ENCODE results near the gene MSMO1. TPM values are rescaled to one million over a fixed set of nuclear protein-coding genes. Genes with fewer than 3 reads are reported as not detected.

The MSMO1 gene
- total and polyA plus RNA-seq, 10 of the 15 experiments (the other 5 are each of a cell fraction or from before 2014, with no cell fraction given), result 63.6 to 168 (median 105) TPM

GRCh38 chr4:165384598-165384997 is 57.1 kb downstream of the MSMO1 start:
- DNase-seq (ENCODE audit: low read depth, low spot score), result no peak
- no peak for ATAC-seq
- ChIA-PET CTCF (interaction anchor here (0.8 to 1.7 kb wide), 5 partner anchors 9 to 655 kb away, joined by 3 to 4 read pairs (median 3); no protein-coding TSS in a partner anchor), RAD21 (ENCODE audit: unreplicated experiment) (interaction anchor here (1.2 kb wide), 1 partner anchor 9 kb away, joined by 4 read pairs; no protein-coding TSS in a partner anchor), SMC1A (ENCODE audit: uncharacterized antibody, unreplicated experiment) (no interaction called here), POLR2A (interaction anchor here (0.6 kb wide), 1 partner anchor 144 kb away, joined by 4 read pairs; no protein-coding TSS in a partner anchor)
- no peak for FAIRE-seq
- TF ChIP-seq ZNF592 (IDR thresholded peaks at IDR 0.05) (no peak), POLR2AphosphoS2 (IDR thresholded peaks at IDR 0.05; ENCODE audit: low read depth, low read length) (no peak), POLR2AphosphoS5 (IDR thresholded peaks at IDR 0.05; ENCODE audit: low read length) (no peak), ZNF687 (IDR thresholded peaks at IDR 0.05) (no peak)
- 0% methylated on average over 1 of the region's 1 CpG for WGBS (ENCODE audit: insufficient coverage, insufficient replicate concordance, low lambda C conversion rate, missing lambda C conversion rate)
- Histone ChIP-seq H3K9me3 (replicated peaks; ENCODE audit: control insufficient read depth, insufficient read depth, low read length) (no peaks in the 10 kb centered on the region), H4K20me1 (ENCODE audit: control insufficient read depth, insufficient read depth) (no peaks in the 10 kb centered on the region), H3K4me1 (ENCODE audit: control insufficient read depth, insufficient read depth, low read length) (no peaks in the 10 kb centered on the region), H3K27me3 (replicated peaks in 1 of 2; ENCODE audit: control insufficient read depth in 2 of 2, insufficient read depth in 2 of 2, low read length in 1 of 2) (peaks cover 0 to 7% of the 10 kb centered on the region in 2 experiments; a peak in 1 of 4 replicates), H3K4me3 (no peak overlapping the region), H3K9ac (ENCODE audit: control insufficient read depth, insufficient read depth, low read length) (no peak overlapping the region), H2AFZ (ENCODE audit: control insufficient read depth, low read depth, low read length) (no peak overlapping the region), H3K79me2 (ENCODE audit: control insufficient read depth, insufficient read depth, low read length) (no peaks in the 10 kb centered on the region), H3K36me3 (ENCODE audit: control insufficient read depth in 2 of 2, insufficient read depth in 2 of 2, low read length in 1 of 2) (no peaks in the 10 kb centered on the region), H3K27ac (ENCODE audit: control insufficient read depth, insufficient read depth) (no peak overlapping the region), H3K4me2 (ENCODE audit: control insufficient read depth, insufficient read depth) (no peak overlapping the region)
- no TSS peak for BruUV-seq (replicated peaks)
- intact Hi-C loops (cut with micrococcal nuclease; ENCODE audit: unreplicated experiment) (no loop called here), in situ Hi-C loops (cut with MboI) (no loop called here)

Data from GM12878 (cell line).